ENCODE data around the gene KCNE3.

DNA sequence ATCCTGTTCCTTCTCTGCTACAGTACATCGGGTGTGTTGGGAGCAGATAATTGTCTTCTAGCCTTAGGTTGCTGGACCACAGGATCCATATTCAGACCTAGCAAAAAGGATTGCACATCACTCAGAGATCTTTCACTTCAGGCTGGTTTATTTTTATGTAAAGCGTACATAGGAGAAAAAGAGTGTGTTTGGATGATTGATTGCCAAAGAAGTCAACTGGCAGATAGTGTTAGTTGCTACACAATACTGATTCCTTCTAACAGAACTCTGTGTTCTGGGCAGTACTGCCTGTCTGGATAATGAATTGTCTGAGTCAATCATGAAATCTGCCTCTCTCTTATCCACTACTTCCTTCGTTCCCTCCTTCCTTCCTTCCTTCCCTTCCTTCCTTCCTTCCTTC lies 38.1 kb downstream of the KCNE3 start:
- TF ChIP-seq, protein P1, sequence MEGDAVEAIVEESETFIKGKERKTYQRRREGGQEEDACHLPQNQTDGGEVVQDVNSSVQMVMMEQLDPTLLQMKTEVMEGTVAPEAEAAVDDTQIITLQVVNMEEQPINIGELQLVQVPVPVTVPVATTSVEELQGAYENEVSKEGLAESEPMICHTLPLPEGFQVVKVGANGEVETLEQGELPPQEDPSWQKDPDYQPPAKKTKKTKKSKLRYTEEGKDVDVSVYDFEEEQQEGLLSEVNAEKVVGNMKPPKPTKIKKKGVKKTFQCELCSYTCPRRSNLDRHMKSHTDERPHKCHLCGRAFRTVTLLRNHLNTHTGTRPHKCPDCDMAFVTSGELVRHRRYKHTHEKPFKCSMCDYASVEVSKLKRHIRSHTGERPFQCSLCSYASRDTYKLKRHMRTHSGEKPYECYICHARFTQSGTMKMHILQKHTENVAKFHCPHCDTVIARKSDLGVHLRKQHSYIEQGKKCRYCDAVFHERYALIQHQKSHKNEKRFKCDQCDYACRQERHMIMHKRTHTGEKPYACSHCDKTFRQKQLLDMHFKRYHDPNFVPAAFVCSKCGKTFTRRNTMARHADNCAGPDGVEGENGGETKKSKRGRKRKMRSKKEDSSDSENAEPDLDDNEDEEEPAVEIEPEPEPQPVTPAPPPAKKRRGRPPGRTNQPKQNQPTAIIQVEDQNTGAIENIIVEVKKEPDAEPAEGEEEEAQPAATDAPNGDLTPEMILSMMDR (conservative IDR thresholded peaks at IDR 0.05; ENCODE audit: low read depth in 2 of 2), result no peak
- TF ChIP-seq EZH2phosphoT487 (IDR thresholded peaks at IDR 0.05; ENCODE audit: unreplicated experiment) (no peak), EZH2 (IDR thresholded peaks at IDR 0.05; ENCODE audit: low read depth, unreplicated experiment) (no peak), POLR2AphosphoS5 (IDR thresholded peaks at IDR 0.05; ENCODE audit: low read depth) (no peak)
